Measurements from ENCODE around the gene ARHGAP33.

Gene ARHGAP33

DNA sequence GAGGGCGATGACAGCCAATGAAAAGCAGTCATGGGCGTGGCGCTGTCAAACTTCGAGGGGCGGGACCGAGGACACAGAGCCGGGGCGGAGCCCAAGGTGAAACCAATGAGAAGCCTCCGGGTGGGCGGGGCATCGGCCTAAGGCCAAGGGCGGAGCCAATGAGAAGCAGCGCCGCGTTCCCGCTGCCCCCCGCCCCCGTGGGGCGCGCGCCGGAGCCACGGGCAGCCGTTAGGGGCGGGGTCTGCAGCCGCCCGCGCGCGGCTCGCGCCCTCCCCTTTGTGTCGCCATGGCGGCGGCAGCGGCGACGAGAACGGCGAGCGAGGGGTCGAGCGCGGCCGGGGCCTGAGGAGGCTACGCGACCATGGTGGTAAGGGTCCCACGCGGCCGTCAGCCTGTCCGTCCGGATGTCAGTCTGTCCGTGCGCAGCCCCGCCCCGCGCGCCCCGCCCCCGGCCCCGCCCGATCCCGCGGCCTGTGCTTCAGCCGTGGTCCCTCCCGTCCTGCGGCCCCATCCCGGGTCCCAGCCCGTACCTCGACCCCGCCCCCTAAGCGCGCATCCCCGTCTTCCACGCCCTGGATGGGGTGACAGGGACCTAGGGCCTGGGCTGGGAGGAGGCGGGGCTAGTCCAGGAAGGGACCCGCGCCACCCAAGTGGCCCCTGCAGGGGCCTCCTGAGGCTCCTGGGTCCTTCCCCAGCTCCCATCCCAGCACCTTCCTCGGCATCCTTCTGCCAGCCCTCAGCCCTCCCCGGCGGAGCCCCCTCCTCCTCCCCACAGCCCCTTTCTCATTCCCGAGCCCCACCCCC, at the start of gene ARHGAP33:
Gene ARHGAP33 (plus strand): TSS at position 267 of the 804 bp plus-strand sequence. CDS start 95 bp downstream, at position 362.
- peak; percentile 100 for DNase-seq

DNA sequence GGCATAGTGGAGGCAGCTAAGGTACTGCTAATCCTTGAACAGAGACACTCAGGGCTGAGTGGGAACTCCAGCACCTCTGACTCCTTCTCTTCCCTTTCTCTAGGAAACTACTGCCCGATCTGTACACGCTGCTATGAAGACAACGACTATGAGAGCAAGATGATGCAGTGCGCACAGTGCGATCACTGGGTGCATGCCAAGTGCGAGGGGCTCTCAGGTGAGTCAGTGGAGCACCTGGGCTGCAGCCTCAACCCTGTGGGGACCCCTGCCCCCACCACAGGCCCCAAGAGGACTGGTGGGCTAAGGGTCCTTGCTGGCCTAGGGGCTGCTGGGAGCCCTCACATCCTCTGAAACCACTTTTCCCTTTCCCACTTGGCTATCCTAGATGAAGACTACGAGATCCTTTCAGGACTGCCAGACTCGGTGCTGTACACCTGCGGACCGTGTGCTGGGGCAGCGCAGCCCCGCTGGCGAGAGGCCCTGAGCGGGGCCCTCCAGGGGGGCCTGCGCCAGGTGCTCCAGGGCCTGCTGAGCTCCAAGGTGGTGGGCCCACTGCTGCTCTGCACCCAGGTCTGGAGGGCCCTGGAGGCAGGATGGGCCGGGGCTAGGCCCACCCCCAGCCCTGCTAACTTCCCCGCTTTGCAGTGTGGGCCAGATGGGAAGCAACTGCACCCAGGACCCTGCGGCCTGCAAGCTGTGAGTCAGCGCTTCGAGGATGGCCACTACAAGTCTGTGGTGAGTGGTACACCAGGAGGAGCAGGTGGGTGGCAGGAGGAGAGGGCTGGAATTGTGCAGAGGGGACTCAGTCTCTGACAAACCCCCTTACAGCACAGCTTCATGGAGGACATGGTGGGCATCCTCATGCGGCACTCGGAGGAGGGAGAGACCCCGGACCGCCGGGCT, 48.1 kb upstream of the ARHGAP33 start:
- no peak for DNase-seq

DNA sequence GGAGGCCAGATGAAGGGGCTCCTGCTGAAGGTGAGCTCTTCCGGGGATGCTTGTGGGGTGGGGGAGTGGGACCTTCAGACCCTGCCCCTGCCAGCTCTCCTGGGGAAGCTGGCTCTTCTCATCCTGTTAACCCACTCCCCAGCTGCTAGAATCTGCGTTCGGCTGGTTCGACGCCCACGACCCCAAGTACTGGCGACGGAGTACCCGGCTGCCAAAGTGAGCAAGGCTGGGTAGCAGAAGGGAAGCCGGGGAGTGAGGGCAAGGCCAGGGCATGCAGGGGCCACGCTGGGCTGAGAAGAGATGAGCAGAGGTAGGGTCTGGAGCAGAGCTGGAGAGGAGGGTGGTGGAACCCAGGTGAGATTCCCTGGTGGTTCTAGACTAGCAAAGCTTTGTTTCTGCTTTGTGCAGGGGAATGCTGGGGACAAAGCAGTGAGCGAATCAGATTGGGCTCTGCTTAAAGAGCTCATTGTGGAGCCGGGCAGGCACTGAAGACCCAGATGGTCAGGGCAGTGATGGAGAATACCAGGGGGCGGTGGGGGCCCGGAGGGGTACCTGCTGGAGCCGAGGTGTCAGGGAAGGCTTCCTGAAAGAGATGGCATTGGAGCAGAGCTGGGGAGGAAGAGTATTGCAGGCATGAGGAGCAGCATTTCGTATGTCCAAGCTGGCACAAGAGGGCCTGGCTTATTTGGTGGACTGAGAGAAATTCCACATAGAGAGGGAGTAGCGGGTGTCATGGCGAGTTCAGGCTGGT, 47.2 kb upstream of the ARHGAP33 start:
- no peak for DNase-seq

DNA sequence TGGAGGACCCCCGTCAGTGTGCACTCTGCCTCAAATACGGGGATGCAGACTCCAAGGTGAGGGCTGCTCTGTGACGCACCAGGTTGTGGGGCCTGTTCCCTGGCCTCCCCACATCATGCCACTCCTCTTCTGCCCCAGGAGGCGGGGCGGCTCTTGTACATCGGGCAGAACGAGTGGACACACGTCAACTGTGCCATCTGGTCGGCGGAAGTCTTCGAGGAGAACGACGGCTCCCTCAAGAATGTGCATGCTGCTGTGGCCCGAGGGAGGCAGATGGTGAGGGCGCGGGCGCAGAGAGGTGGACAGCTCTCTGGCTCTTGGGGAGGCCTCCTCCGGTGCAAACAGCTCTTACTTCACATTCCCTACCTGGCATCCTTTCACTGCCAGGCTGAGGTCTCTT, 46.3 kb upstream of the ARHGAP33 start:
- DNase-seq: no peak

- no peak for DNase-seq
These were observed 45.6 kb upstream of the ARHGAP33 start for GRCh38 chr19:35729763-35730162.

GRCh38 chr19:35730326-35730725, 45.0 kb upstream of the ARHGAP33 start:
- DNase-seq: no peak

DNA sequence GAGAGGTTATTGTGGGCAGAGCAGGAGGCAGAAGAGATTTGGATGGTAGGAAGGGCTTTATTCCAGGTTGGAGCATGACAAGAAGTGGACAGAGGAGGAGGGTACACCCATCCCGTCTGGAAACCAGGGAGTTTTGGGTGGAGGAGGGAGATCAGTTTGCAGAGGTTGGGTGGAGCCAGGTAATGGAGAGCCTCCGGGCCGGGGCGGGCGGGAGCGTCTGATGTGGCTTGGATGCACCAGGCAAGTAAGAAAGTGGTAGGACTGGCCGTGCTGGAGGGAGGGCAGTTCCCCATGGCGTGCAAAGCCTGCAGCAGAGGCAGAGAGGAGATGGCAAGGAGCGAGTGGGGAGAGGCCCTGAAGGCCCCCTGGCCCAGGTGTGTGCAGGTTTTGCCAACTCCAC, 44.0 kb upstream of the ARHGAP33 start:
- no peak for DNase-seq

- no peak for DNase-seq
These were observed 43.5 kb upstream of the ARHGAP33 start for GRCh38 chr19:35731779-35732405.

DNA sequence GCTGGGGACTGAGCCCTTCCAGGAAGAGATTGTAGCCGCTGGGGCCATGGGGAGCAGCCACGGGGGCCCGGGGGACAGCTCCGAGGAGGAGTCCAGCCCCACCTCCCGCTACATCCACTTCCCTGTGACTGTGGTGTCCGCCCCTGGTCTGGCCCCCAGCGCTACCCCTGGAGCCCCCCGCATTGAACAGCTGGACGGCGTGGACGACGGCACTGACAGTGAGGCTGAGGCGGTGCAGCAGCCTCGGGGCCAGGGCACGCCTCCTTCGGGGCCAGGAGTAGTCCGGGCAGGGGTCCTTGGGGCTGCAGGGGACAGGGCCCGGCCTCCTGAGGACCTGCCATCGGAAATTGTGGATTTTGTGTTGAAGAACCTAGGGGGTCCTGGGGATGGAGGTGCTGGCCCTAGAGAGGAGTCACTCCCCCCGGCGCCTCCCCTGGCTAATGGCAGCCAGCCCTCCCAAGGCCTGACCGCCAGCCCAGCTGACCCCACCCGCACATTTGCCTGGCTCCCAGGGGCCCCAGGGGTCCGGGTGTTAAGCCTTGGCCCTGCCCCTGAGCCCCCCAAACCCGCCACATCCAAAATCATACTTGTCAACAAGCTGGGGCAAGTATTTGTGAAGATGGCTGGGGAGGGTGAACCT, 42.7 kb upstream of the ARHGAP33 start:
- DNase-seq: no peak

- no peak for DNase-seq
These were observed 41.9 kb upstream of the ARHGAP33 start for GRCh38 chr19:35733180-35734125.

DNA sequence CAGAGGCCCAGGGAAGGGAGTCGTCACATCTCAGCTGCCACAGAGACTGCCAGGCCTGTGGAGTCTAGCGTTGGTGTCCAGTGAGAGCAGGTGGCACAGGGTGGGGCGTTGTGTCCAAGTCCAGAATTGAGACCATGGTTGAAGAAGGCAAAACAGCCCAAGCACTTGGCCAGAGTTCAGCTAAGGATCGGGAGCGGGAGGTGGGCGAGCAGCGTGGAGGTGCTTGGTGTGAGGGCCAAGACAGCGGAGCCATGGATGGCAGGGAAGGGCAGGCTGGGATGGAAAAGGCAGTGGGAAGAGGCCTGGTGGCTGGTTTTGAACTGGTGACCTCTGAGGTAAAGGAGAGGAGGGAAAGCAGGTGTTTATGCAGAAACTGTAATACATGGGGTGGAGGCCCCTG, 41.1 kb upstream of the ARHGAP33 start:
- DNase-seq: no peak

DNA sequence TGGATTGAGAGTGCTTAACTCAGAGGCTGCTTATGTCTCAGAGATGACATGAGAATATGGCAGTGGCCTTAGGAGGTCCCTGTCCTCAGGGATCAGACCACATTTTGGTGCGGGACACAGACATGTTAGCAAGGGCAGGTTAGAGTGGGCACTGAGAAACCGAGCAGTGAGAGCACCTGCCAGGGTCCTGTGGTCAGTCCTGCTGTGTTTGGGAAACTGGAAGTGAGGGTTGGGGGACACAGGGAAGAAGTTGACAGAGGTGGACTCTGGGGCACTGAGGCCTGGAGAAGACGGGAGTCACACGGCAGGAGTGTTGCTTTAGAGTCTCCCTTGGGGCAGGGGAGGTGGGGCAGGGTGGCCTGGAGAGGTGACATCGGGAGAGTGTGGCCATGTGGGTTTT, 40.5 kb upstream of the ARHGAP33 start:
- no peak for DNase-seq

DNA sequence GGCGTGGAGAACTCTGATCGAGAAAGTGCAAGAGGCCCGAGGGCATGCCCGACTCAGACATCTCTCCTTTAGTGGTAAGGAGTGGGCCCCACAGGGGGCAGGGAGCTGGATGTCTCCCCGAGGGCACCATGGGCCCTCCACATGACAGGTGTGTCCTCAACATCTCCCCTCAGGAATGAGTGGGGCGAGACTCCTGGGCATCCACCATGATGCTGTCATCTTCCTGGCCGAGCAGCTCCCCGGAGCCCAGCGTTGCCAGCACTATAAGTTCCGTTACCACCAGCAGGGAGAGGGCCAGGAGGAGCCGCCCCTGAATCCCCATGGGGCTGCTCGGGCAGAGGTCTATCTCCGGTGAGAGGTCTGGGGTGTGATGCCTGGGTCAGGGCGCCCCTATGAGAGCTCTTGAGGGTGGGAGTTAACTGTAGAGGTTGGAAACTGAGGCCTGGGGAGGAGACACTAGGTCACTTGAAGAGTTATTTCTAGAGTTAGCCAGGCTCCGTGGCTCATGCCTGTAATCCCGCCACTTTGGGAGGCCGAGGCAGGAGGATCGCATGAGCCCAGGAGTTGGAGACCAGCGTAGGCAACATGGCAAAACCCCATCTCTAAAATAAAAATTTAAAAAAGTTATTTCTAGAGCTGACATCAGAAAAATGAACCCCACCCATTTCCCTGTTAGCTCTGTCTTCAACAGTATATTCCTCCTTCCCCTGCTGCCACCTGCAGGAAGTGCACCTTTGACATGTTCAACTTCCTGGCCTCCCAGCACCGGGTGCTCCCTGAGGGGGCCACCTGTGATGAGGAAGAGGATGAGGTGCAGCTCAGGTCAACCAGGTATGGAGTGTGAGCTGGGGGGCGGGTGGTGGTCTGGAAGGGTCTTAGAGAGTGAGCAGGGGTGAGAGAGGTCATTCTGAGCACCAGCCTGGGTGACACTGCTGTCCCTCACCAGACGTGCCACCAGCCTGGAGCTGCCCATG, 38.2 kb upstream of the ARHGAP33 start:
- no peak for DNase-seq

DNA sequence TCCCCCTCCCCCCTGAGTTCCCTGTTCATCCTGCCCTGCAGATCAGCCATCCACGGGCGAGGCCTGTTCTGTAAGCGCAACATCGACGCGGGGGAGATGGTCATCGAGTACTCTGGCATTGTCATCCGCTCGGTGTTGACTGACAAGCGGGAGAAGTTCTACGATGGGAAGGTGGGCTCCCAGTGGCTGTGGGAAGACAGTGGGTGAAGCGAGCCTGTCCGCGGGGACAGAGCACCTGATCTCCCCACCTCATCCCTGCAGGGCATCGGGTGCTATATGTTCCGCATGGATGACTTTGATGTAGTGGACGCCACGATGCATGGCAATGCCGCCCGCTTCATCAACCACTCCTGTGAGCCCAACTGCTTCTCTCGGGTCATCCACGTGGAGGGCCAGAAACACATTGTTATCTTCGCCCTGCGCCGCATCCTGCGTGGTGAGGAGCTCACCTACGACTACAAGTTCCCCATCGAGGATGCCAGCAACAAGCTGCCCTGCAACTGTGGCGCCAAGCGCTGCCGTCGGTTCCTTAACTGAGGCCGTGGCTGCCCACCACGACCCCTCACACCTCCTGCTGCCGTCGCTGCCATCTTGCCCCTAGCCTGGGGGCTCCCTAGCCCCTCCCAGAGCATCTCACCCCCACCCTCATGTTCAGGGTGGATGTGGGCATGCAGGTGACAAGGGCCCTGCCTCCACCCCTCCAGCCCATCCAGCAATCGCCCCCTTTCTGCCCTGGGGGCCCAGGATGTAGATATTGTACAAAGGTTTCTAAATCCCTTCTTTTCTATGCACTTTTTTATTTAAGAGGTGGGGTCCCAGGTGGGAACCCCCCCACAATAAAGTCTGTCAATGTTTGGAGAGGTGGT, 37.1 kb upstream of the ARHGAP33 start:
- DNase-seq: no peak

DNA sequence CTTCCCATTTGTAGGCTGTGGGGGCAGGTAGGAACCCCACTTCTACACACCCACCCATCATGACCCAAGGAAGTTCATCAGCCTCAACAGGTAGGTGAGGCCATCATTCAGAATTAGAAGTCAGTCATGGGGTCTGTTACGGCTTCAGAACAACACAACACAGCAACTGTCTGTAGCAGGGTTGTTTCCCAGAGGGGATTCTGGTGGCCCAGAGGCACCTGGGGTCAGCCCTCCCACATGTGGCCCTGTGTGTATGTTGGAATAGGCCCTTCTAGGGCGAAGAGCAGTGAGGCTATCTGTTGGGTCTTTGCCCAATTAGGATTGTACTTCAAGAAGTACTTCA, 36.5 kb upstream of the ARHGAP33 start:
- DNase-seq: no peak

DNA sequence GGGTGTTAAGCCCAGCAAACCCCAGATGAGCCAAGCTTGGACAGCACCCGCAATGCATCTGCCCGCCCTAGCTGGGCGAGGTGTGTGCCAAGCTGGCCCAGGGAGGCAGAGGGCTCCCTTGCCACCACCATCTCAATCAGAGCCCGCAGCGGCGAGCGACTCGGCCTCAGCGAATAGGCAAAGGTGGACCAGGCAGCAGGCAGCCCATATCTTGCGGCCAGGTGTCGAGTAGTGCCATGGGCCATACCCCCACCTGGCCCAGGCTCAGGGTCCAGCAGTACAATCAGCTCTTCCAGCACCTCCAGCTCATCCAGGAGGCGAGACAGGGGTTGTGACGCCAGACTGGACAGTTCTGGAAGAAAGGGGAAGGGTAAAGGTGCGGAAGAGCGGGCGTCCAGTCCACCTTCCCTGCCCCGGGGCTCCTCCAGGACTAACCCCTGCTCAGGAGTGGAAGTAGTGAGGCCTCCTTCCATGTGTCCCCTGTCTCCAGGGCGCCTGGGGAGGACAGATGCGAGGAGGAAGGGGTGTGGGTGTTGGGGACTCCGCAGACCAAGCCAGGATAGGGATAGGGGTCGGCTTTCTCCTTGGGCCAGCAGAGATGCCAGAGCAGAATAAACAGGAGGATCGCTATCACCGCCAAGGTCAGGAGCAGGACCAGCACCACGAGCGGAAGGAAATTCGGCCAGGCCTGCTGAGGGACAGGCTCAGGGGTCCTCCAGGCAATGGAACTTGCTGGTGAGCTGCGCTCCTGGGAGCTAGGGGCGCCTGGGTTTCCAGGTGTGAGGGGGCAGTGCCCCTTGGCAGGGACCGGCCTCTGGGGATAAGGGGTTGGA, 35.9 kb upstream of the ARHGAP33 start:
- no peak for DNase-seq

- no peak for DNase-seq
These were observed 35.3 kb upstream of the ARHGAP33 start for GRCh38 chr19:35740108-35740422.

Data from activated CD4-positive, alpha-beta T cell treated with anti-CD3 and anti-CD28 coated beads for 48 hours (primary cell).